Testis (tissue), 2 donors: ENCODE measurements around the gene SH3RF1.

Experiments used
- CTCF ChIP-seq, 3 experiments: fragments of 450-650 bp in 2 of 3; fragments of 200-600 bp in 1 of 3; sonication (generic) in 1 of 3; IDR thresholded peaks; one replicate each; pipeline ENCODE4 v1.5.1; 2016 to 2019; ENCODE audit warnings: antibody characterized with exemption in 3 of 3, mild to moderate bottlenecking in 2 of 3, moderate library complexity in 1 of 3
- POLR2A ChIP-seq: fragments of 450-650 bp; IDR thresholded peaks from one replicate; pipeline ENCODE4 v1.6.1; 2017; ENCODE audit warnings: antibody characterized with exemption, mild to moderate bottlenecking, moderate library complexity

GRCh38 chr4:169122422-169122821 lies 148.3 kb downstream of the SH3RF1 start:
- TF ChIP-seq CTCF (IDR thresholded peaks at IDR 0.05), result no peak
- TF ChIP-seq POLR2A, result no peak
